Smooth muscle cell (in vitro differentiated cells): Measurements from ENCODE around the gene TFR2. TPM values are rescaled to one million over a fixed set of nuclear protein-coding genes. Genes with fewer than 3 reads are reported as not detected.
"Not testable (repeated sequence)": the region's sequence is repeated elsewhere in the genome, so short reads cannot be mapped to it uniquely, and the experiment has no call there.

Experiments used
- DNase-seq: peaks from one replicate; lab custom pipeline; 2025; ENCODE audit not compliant: unreplicated experiment; lab: John Stamatoyannopoulos, UW
- H2AFZ ChIP-seq: fragments of 200-600 bp; sonication (generic); 2 replicates; pipeline ENCODE4 v1.6.0; 2016; ENCODE audit warnings: antibody characterized with exemption, low read depth, mild to moderate bottlenecking
- H3F3A ChIP-seq: fragments of 200-600 bp; sonication (generic); 2 replicates; pipeline ENCODE4 v1.6.0; 2017; ENCODE audit warnings: antibody characterized with exemption, low read depth
- H3K27ac ChIP-seq: fragments of 200-600 bp; sonication (generic); 2 replicates; pipeline ENCODE4 v1.5.1; 2016; ENCODE audit warnings: low read depth, mild to moderate bottlenecking
- H3K27me3 ChIP-seq: fragments of 200-600 bp; sonication (generic); 2 replicates; pipeline ENCODE4 v1.6.1; 2016; ENCODE audit warnings: low read depth, mild to moderate bottlenecking
- H3K36me3 ChIP-seq: fragments of 200-600 bp; sonication (generic); 2 replicates; pipeline ENCODE4 v1.5.1; 2016; ENCODE audit warnings: low read depth
- H3K4me1 ChIP-seq: fragments of 200-600 bp; sonication (generic); 2 replicates; pipeline ENCODE4 v1.5.1; 2016; ENCODE audit warnings: low read depth
- H3K4me2 ChIP-seq: fragments of 200-600 bp; sonication (generic); 2 replicates; pipeline ENCODE4 v1.6.0; 2016; ENCODE audit warnings: mild to moderate bottlenecking
- H3K4me3 ChIP-seq: fragments of 200-600 bp; sonication (generic); 2 replicates; pipeline ENCODE4 v1.5.1; 2016; ENCODE audit warnings: mild to moderate bottlenecking
- H3K79me2 ChIP-seq: fragments of 200-600 bp; sonication (generic); 2 replicates; pipeline ENCODE4 v1.6.0; 2016; ENCODE audit warnings: low read depth, mild to moderate bottlenecking
- H3K9ac ChIP-seq: fragments of 200-600 bp; sonication (generic); 2 replicates; pipeline ENCODE4 v1.6.0; 2016; ENCODE audit warnings: low read depth
- H3K9me3 ChIP-seq: fragments of 200-600 bp; sonication (generic); replicated peaks from 2 replicates; pipeline ENCODE4 v1.5.1; 2016; ENCODE audit warnings: low read depth
- H4K20me1 ChIP-seq: fragments of 200-600 bp; sonication (generic); 2 replicates; pipeline ENCODE4 v1.6.0; 2016; ENCODE audit warnings: low read depth
- WGBS: methylation state at CpG from one replicate; pipeline ENCODE4 v1.1.7; 2016; ENCODE audit warnings: low lambda C conversion rate; 5-methylcytosine and 5-hydroxymethylcytosine counted together
- polyA plus RNA-seq: library from polyadenylated mRNA; unstranded; fragments of >200 nt; fragmentation: Nextera tagmentation; extraction: Ambion mirVana; gene quantifications from 2 replicates; pipeline ENCODE4 v1.2.1, GENCODE V29; 2016
- total RNA-seq: library from RNA; depleted of rRNA; stranded (reverse); fragments of >200 nt; gene quantifications from 2 replicates; pipeline ENCODE4 v1.2.3, GENCODE V29; 2014
- TF ChIP-seq, protein P1 (sequence below): fragments of 200-600 bp; sonication (generic); IDR thresholded peaks from 2 replicates; pipeline ENCODE4 v1.5.1; 2017; ENCODE audit warnings: borderline replicate concordance, mild to moderate bottlenecking, antibody characterized with exemption; ENCODE audit not compliant: insufficient read depth, poor library complexity, severe bottlenecking

TFR2 gene
- total and polyA plus RNA-seq, 2 experiments from 2014 or later, result 1.9 to 3.2 TPM

GRCh38 chr7:100667331-100668068 lies 26.1 kb upstream of the TFR2 start:
- no peak overlapping the region for H3K27ac ChIP-seq
- no peaks in the 10 kb centered on the region for H3K79me2 ChIP-seq
- no peaks in the 10 kb centered on the region for H3K4me1 ChIP-seq
- H3F3A ChIP-seq, result no peaks in the 10 kb centered on the region
- no peaks in the 10 kb centered on the region for H4K20me1 ChIP-seq
- TF ChIP-seq, protein P1, sequence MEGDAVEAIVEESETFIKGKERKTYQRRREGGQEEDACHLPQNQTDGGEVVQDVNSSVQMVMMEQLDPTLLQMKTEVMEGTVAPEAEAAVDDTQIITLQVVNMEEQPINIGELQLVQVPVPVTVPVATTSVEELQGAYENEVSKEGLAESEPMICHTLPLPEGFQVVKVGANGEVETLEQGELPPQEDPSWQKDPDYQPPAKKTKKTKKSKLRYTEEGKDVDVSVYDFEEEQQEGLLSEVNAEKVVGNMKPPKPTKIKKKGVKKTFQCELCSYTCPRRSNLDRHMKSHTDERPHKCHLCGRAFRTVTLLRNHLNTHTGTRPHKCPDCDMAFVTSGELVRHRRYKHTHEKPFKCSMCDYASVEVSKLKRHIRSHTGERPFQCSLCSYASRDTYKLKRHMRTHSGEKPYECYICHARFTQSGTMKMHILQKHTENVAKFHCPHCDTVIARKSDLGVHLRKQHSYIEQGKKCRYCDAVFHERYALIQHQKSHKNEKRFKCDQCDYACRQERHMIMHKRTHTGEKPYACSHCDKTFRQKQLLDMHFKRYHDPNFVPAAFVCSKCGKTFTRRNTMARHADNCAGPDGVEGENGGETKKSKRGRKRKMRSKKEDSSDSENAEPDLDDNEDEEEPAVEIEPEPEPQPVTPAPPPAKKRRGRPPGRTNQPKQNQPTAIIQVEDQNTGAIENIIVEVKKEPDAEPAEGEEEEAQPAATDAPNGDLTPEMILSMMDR, result no peak
- WGBS, result 89% methylated on average over 16 of the region's 16 CpGs
- no peak overlapping the region for H2AFZ ChIP-seq
- no peaks in the 10 kb centered on the region for H3K9me3 ChIP-seq
- no peaks in the 10 kb centered on the region for H3K36me3 ChIP-seq
- H3K27me3 ChIP-seq, result no peaks in the 10 kb centered on the region
- no peak for DNase-seq
- no peak overlapping the region for H3K9ac ChIP-seq
- no peak overlapping the region for H3K4me3 ChIP-seq
- H3K4me2 ChIP-seq, result no peak overlapping the region

DNA sequence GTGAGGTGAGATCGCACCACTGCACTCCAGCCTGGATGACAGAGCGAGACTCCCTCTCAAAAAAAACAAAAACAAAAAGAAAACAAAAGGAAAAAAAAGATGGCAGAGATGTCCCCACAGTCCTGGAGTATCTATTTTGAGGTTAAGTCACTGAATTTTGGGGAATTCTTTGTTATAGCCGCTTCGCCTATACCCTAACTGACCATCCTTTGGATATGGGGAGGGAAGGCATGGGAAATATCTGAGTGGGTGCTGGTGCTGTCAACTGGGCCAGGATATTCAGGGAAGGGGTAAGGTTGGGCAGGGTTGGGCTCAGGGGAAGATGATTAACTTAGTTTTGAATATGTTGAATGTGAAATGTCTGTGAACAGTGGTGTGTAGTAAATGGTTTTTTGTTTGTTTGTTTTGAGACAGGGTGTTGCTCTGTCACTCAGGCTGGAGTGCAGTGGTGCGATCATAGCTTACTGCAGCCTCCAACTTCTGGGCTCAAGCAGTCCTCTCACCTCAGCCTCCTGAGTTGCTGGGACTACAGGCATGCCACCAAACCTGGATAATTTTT lies 23.9 kb upstream of the TFR2 start:
- Histone ChIP-seq H3K4me3 (no peak overlapping the region), H3K27me3 (no peaks in the 10 kb centered on the region), H4K20me1 (no peaks in the 10 kb centered on the region), H3K27ac (no peak overlapping the region), H3K9ac (no peak overlapping the region), H3K4me2 (no peak overlapping the region), H2AFZ (no peak overlapping the region), H3F3A (no peaks in the 10 kb centered on the region), H3K36me3 (no peaks in the 10 kb centered on the region), H3K4me1 (no peaks in the 10 kb centered on the region), H3K79me2 (no peaks in the 10 kb centered on the region), H3K9me3 (no peaks in the 10 kb centered on the region)
- WGBS, result 93% methylated on average over 5 of the region's 5 CpGs
- DNase-seq, result no peak
- TF ChIP-seq, protein P1, result no peak

- H3K9ac ChIP-seq, H3K4me1 ChIP-seq, H3K79me2 ChIP-seq, H2AFZ ChIP-seq, H3K36me3 ChIP-seq, H3K4me3 ChIP-seq, DNase-seq, H3K4me2 ChIP-seq, H3F3A ChIP-seq, H3K9me3 ChIP-seq, H4K20me1 ChIP-seq, H3K27ac ChIP-seq: not testable (repeated sequence)
- H3K27me3 ChIP-seq, result peaks cover 11% of the 10 kb centered on the region
- 90% methylated on average over 12 of the region's 12 CpGs for WGBS
These were observed 20.9 kb upstream of the TFR2 start for GRCh38 chr7:100662194-100662776.

GRCh38 chr7:100655908-100656674 lies 14.7 kb upstream of the TFR2 start, which contains the start of gene ACTL6B:
TSS of gene ACTL6B (minus strand) at chr7:100656448. CDS start at chr7:100656354, 94 bp downstream.
- Histone ChIP-seq H3K27ac (no peak within 1 kb of the TSS), H3F3A (no peaks in the 10 kb centered on the region), H3K9me3 (no peaks in the 10 kb centered on the region), H3K27me3 (peaks cover 39% of the 10 kb centered on the region), H3K4me2 (peak within 1 kb of the TSS; percentile 59), H3K9ac (no peak within 1 kb of the TSS), H2AFZ (no peak within 1 kb of the TSS), H3K4me3 (no peak within 1 kb of the TSS), H3K4me1 (no peaks in the 10 kb centered on the region), H4K20me1 (no peaks in the 10 kb centered on the region), H3K79me2 (no peaks in the 10 kb centered on the region), H3K36me3 (no peaks in the 10 kb centered on the region)
- TF ChIP-seq, protein P1, result no peak
- peak; percentile 11 for DNase-seq
- WGBS, result 13% methylated on average over 39 of the region's 63 CpGs
